Neural cell (in vitro differentiated cells): ENCODE results near the gene ANO1. TPM values are rescaled to one million over a fixed set of nuclear protein-coding genes. Genes with fewer than 3 reads are reported as not detected.

ENCODE experiments used
- H2AFZ ChIP-seq: fragments of 200-600, 300-800 bp; sonication (generic), shearing (Covaris generic); 2 replicates; pipeline ENCODE4 v1.6.0; 2014; ENCODE audit warnings: low read depth, mild to moderate bottlenecking, antibody characterized with exemption, low read length, moderate library complexity
- H3F3A ChIP-seq: fragments of 200-600 bp; shearing (Covaris generic); 2 replicates; pipeline ENCODE4 v1.6.1; 2016; ENCODE audit warnings: mild to moderate bottlenecking, moderate library complexity, mixed read lengths, antibody characterized with exemption, low read length; ENCODE audit not compliant: insufficient read depth, poor library complexity, severe bottlenecking
- H3K27ac ChIP-seq: fragments of 200-600, 300-800 bp; sonication (generic), shearing (Covaris generic); 2 replicates; pipeline ENCODE4 v1.5.1; 2014; ENCODE audit warnings: mild to moderate bottlenecking, low read length, moderate library complexity
- H3K27me3 ChIP-seq: fragments of 300-800, 200-600 bp; sonication (generic), shearing (Covaris generic); 2 replicates; pipeline ENCODE4 v1.6.0; 2014; ENCODE audit warnings: mild to moderate bottlenecking, low read depth, low read length, moderate library complexity; ENCODE audit not compliant: insufficient read depth
- H3K36me3 ChIP-seq: fragments of 300-800, 200-600 bp; sonication (generic), shearing (Covaris generic); 2 replicates; pipeline ENCODE4 v1.5.1; 2014; ENCODE audit warnings: mild to moderate bottlenecking, antibody characterized with exemption, low read length, moderate library complexity; ENCODE audit not compliant: insufficient read depth
- H3K4me2 ChIP-seq: fragments of 300-800, 200-600 bp; sonication (generic), shearing (Covaris generic); 2 replicates; pipeline ENCODE4 v1.6.0; 2014; ENCODE audit warnings: mild to moderate bottlenecking, low read length
- H3K4me3 ChIP-seq: fragments of 300-800, 200-600 bp; sonication (generic), shearing (Covaris generic); 2 replicates; pipeline ENCODE4 v1.5.1; 2014; ENCODE audit warnings: mild to moderate bottlenecking, low read length, moderate library complexity
- H3K79me2 ChIP-seq: fragments of 200-600 bp; shearing (Covaris generic); replicated peaks from 2 replicates; pipeline ENCODE4 v1.6.0; 2014; ENCODE audit warnings: mild to moderate bottlenecking, low read length, moderate library complexity; ENCODE audit not compliant: insufficient read depth
- H3K9ac ChIP-seq: fragments of 300-800, 200-600 bp; sonication (generic), shearing (Covaris generic); 2 replicates; pipeline ENCODE4 v1.6.1; 2016; ENCODE audit warnings: mild to moderate bottlenecking, low read length, mixed read lengths
- H3K9me2 ChIP-seq: fragments of 200-600 bp; shearing (Covaris generic); 2 replicates; pipeline ENCODE4 v1.6.1; 2016; ENCODE audit warnings: mild to moderate bottlenecking, low read length, mixed read lengths; ENCODE audit not compliant: insufficient read depth
- H3K9me3 ChIP-seq: fragments of 200-600, 300-800 bp; sonication (generic), shearing (Covaris generic); 2 replicates; pipeline ENCODE4 v1.6.1; 2016; ENCODE audit warnings: mild to moderate bottlenecking, mixed run types, low read length, moderate library complexity, mixed read lengths
- H4K20me1 ChIP-seq: fragments of 200-600 bp; shearing (Covaris generic); 2 replicates; pipeline ENCODE4 v1.6.1; 2016; ENCODE audit warnings: mild to moderate bottlenecking, mixed run types; ENCODE audit not compliant: insufficient read depth
- CTCF ChIP-seq: fragments of 450-650 bp; IDR thresholded peaks from 2 replicates; pipeline ENCODE4 v1.5.1; 2014; ENCODE audit warnings: antibody characterized with exemption, mild to moderate bottlenecking, moderate library complexity; ENCODE audit not compliant: poor library complexity, severe bottlenecking
- EP300 ChIP-seq: fragments of 450-650 bp; conservative IDR thresholded peaks from 2 replicates; pipeline ENCODE4 v1.6.1; 2014; ENCODE audit warnings: antibody characterized with exemption, mild to moderate bottlenecking, moderate library complexity; ENCODE audit not compliant: poor library complexity, severe bottlenecking
- EZH2 ChIP-seq: fragments of 200-600, 300-800 bp; shearing (Covaris generic), sonication (generic); IDR thresholded peaks from 2 replicates; pipeline ENCODE4 v1.6.1; 2014; ENCODE audit warnings: antibody characterized with exemption, low read length, borderline replicate concordance, mild to moderate bottlenecking; ENCODE audit not compliant: insufficient read depth, poor library complexity, severe bottlenecking
- MXI1 ChIP-seq: fragments of 450-650 bp; conservative IDR thresholded peaks from 2 replicates; pipeline ENCODE4 v1.6.1; 2014; ENCODE audit warnings: antibody characterized with exemption, mild to moderate bottlenecking; ENCODE audit not compliant: poor library complexity, severe bottlenecking
- POLR2AphosphoS5 ChIP-seq: IDR thresholded peaks from 2 replicates; pipeline ENCODE4 v1.6.1; 2012
- RAD21 ChIP-seq: fragments of 450-650 bp; conservative IDR thresholded peaks from 2 replicates; pipeline ENCODE4 v1.6.1; 2014; ENCODE audit warnings: antibody characterized with exemption, mild to moderate bottlenecking, moderate library complexity
- SMC3 ChIP-seq: fragments of 450-650 bp; conservative IDR thresholded peaks from 2 replicates; pipeline ENCODE4 v1.6.1; 2014; ENCODE audit warnings: antibody characterized with exemption, mild to moderate bottlenecking, moderate library complexity; ENCODE audit not compliant: poor library complexity
- TAF1 ChIP-seq: IDR thresholded peaks from 2 replicates; pipeline ENCODE4 v1.6.1; 2012; ENCODE audit warnings: low read depth
- polyA plus RNA-seq: library from polyadenylated mRNA; depleted of rRNA; stranded (reverse); fragments of >200 nt; gene quantifications from 2 replicates; pipeline ENCODE4 v1.2.3, GENCODE V29; 2014
- TF ChIP-seq, protein P1 (sequence below): IDR thresholded peaks from 2 replicates; pipeline ENCODE4 v1.6.1; 2012; ENCODE audit warnings: borderline replicate concordance

ANO1 gene
- polyA plus RNA-seq, 1 donor from 2014 or later = not detected

GRCh38 chr11:70233034-70233433, 154.9 kb downstream of the ANO1 start:
- Histone ChIP-seq H3K9me3 (no peaks in the 10 kb centered on the region), H3K36me3 (no peaks in the 10 kb centered on the region), H3K27me3 (no peaks in the 10 kb centered on the region), H3K4me3 (no peak overlapping the region), H3K27ac (no peak overlapping the region), H3K9me2 (no peaks in the 10 kb centered on the region), H2AFZ (no peak overlapping the region), H3K9ac (no peak overlapping the region), H3K4me2 (no peak overlapping the region), H4K20me1 (no peaks in the 10 kb centered on the region), H3K79me2 (no peaks in the 10 kb centered on the region), H3F3A (no peaks in the 10 kb centered on the region)
- TF ChIP-seq MXI1 (no peak), POLR2AphosphoS5 (no peak), TAF1 (no peak), CTCF (no peak), EZH2 (no peak), EP300 (no peak)

- Histone ChIP-seq H4K20me1 (no peaks in the 10 kb centered on the region), H3K36me3 (no peaks in the 10 kb centered on the region), H3K4me3 (no peak overlapping the region), H3K4me2 (no peak overlapping the region), H3K9me3 (no peaks in the 10 kb centered on the region), H3K9me2 (no peaks in the 10 kb centered on the region), H3K9ac (no peak overlapping the region), H2AFZ (no peak overlapping the region), H3F3A (no peaks in the 10 kb centered on the region), H3K27ac (no peak overlapping the region), H3K27me3 (no peaks in the 10 kb centered on the region), H3K79me2 (no peaks in the 10 kb centered on the region)
- TF ChIP-seq EP300 = no peak
- no peak for TF ChIP-seq RAD21
- no peak for TF ChIP-seq CTCF
Observed at GRCh38 chr11:70233511-70233934, 155.4 kb downstream of the ANO1 start.

GRCh38 chr11:70233962-70234361, 155.8 kb downstream of the ANO1 start:
- Histone ChIP-seq H3K27ac (no peak overlapping the region), H3K9me2 (no peaks in the 10 kb centered on the region), H3K36me3 (no peaks in the 10 kb centered on the region), H3F3A (no peaks in the 10 kb centered on the region), H3K4me2 (no peak overlapping the region), H3K27me3 (no peaks in the 10 kb centered on the region), H3K9ac (no peak overlapping the region), H4K20me1 (no peaks in the 10 kb centered on the region), H2AFZ (no peak overlapping the region), H3K79me2 (no peaks in the 10 kb centered on the region), H3K4me3 (no peak overlapping the region), H3K9me3 (no peaks in the 10 kb centered on the region)
- TF ChIP-seq RAD21 (no peak), TAF1 (no peak), MXI1 (no peak), CTCF (no peak), POLR2AphosphoS5 (no peak), EP300 (no peak), EZH2 (no peak), SMC3 (no peak)
- TF ChIP-seq, protein P1, sequence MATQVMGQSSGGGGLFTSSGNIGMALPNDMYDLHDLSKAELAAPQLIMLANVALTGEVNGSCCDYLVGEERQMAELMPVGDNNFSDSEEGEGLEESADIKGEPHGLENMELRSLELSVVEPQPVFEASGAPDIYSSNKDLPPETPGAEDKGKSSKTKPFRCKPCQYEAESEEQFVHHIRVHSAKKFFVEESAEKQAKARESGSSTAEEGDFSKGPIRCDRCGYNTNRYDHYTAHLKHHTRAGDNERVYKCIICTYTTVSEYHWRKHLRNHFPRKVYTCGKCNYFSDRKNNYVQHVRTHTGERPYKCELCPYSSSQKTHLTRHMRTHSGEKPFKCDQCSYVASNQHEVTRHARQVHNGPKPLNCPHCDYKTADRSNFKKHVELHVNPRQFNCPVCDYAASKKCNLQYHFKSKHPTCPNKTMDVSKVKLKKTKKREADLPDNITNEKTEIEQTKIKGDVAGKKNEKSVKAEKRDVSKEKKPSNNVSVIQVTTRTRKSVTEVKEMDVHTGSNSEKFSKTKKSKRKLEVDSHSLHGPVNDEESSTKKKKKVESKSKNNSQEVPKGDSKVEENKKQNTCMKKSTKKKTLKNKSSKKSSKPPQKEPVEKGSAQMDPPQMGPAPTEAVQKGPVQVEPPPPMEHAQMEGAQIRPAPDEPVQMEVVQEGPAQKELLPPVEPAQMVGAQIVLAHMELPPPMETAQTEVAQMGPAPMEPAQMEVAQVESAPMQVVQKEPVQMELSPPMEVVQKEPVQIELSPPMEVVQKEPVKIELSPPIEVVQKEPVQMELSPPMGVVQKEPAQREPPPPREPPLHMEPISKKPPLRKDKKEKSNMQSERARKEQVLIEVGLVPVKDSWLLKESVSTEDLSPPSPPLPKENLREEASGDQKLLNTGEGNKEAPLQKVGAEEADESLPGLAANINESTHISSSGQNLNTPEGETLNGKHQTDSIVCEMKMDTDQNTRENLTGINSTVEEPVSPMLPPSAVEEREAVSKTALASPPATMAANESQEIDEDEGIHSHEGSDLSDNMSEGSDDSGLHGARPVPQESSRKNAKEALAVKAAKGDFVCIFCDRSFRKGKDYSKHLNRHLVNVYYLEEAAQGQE = no peak
